Lower leg skin (tissue), 3 donors: Measurements from ENCODE around the gene PIAS3.

Source experiments
- CTCF ChIP-seq, 3 donors: fragments of 450-650 bp; IDR thresholded peaks; one replicate each; pipeline ENCODE4 v1.5.1; 2016; ENCODE audit warnings: antibody characterized with exemption in 3 of 3, mild to moderate bottlenecking in 3 of 3, moderate library complexity in 2 of 3
- POLR2A ChIP-seq, 2 donors: fragments of 450-650 bp; IDR thresholded peaks; one replicate each; pipeline ENCODE4 v1.6.1; 2016 to 2017; ENCODE audit warnings: antibody characterized with exemption in 2 of 2, mild to moderate bottlenecking in 1 of 2, moderate library complexity in 1 of 2

GRCh38 chr1:145828367-145829026 is 30.4 kb downstream of the PIAS3 start:
- TF ChIP-seq CTCF (IDR thresholded peaks at IDR 0.05) (no peak), POLR2A (IDR thresholded peaks at IDR 0.05) (no peak)
